GM10847 (cell line): ENCODE data around the gene HMSD.

ENCODE experiments used
- POLR2A ChIP-seq: IDR thresholded peaks from 2 replicates; pipeline ENCODE4 v1.6.1; 2011; ENCODE audit not compliant: insufficient read length; ENCODE audit errors: extremely low read depth

HMSD gene

GRCh38 chr18:63940008-63940407 lies 9.1 kb upstream of the HMSD start:
- no peak for TF ChIP-seq POLR2A

GRCh38 chr18:63947051-63947790 lies 1.9 kb upstream of the HMSD start:
- TF ChIP-seq POLR2A: no peak

- no peak for TF ChIP-seq POLR2A
These were observed 2.2 kb downstream of the HMSD start for GRCh38 chr18:63951302-63951705.

DNA sequence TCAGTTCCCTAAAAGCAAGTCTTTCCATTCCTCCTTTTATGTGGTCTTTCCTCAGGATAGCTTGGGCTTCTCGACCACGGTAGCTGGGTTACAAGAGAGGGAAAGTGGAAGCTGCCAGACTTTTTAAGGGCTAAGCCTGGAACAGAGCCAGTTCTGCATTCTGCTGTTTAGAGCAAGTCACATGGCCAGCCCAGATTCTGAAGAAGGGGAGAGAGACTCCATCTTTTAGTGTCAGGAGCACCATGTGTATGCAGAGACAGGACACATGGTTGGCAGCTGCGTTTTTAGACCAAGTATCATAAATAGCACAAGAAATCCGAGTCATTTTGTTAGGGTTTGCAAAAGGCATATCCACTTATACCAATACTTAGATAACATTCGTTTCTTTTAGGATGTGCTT lies 4.7 kb downstream of the HMSD start:
- no peak for TF ChIP-seq POLR2A

DNA sequence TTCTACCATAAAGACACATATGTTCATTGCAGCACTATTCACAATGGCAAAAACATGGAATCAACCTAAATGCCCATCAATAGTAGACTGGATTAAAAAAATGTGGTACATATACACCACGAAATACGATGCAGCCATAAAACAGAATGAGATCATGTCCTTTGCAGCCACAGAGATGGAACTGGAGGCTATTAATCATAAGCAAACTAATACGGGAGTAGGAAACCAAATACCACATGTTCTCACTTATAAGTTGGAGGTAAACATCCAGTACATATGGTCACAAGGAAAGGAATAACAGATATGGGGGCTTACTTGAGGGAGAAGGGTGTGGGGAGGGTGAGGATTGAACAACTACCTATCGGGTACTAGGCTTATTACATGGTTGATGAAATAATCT lies 7.7 kb downstream of the HMSD start:
- TF ChIP-seq POLR2A: no peak

- no peak for TF ChIP-seq POLR2A
These were observed 11.8 kb downstream of the HMSD start for GRCh38 chr18:63960891-63961290.

DNA sequence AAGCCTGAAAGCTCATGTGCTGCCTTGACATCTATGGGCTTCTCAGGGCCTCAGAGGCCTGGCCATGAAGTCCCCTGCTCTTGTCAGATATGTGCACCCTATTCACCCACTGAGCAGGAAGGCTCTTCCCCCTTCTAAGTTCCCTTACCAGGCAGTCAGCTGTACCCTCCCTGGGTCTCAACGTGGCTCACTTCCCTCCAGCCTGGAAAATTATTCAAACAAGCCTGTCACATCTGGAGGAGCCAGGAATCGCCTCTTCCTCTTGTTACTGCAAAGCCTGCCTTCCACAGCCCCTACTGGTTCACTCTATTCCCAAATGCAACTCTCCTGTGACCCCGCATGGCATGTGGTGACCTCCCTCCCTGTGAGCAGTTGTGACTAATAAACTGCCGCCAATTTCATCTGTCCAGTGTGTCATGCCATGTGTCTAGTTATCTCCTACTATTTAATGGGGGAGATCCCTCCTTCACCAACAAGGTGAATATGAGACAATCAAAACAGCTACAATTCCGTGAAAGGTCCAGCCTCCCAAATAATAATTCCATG lies 12.4 kb downstream of the HMSD start:
- TF ChIP-seq POLR2A: no peak

GRCh38 chr18:63962137-63962536 lies 13.0 kb downstream of the HMSD start:
- no peak for TF ChIP-seq POLR2A

- TF ChIP-seq POLR2A: no peak
These were observed 14.6 kb downstream of the HMSD start for GRCh38 chr18:63963615-63964256.

GRCh38 chr18:63964908-63965307 lies 15.8 kb downstream of the HMSD start:
- TF ChIP-seq POLR2A: no peak

- no peak for TF ChIP-seq POLR2A
These were observed 16.7 kb downstream of the HMSD start for GRCh38 chr18:63965716-63966330.

DNA sequence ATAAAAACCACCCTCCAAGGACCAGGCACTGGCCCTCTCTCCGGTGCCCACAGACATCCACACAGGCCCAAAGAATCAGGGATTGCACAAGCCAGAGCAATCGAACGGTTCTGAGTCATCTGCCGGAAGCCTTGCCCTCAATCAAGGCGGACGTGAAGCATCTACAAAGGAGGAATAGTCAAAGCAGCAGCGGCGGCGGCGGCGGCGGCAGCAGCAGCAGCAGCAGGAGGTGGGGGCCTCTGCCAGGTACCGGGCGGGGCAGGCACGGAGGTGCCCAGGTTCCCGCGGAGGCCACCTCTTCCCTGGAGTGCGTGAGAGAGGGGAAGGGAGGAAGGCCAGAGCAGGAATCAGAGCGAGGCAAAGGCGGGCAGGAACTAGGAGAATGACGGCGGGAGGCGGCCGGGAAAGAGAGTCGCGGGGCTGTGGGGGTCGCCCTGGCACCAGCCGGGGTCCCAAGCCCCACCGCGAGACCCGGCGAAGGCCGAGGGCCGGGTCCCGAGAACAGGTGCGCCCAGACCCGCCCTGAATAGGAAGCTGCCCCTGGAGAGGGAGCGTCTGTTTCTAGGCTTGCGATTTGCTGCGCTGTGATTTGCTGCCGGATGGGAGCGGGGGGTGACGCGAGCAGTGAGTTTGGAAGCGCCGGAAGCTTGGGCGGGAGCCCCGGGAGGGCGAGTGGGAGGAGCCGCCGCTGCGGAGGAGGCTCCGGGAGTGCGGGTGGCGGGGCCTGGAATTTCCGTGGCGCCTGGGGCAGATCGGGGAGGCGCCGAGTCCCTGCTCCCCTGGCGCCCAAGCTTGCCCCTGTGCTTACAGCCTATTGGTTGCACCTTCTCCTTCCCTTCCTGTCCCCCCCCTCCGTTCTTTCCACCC lies 21.1 kb downstream of the HMSD start, which contains the start of gene SERPINB8:
TSS of gene SERPINB8 (plus strand) at position 140 of the 867 bp plus-strand sequence. CDS start 8,228 bp downstream, outside the sequence.
- TF ChIP-seq POLR2A: peak; percentile 62

DNA sequence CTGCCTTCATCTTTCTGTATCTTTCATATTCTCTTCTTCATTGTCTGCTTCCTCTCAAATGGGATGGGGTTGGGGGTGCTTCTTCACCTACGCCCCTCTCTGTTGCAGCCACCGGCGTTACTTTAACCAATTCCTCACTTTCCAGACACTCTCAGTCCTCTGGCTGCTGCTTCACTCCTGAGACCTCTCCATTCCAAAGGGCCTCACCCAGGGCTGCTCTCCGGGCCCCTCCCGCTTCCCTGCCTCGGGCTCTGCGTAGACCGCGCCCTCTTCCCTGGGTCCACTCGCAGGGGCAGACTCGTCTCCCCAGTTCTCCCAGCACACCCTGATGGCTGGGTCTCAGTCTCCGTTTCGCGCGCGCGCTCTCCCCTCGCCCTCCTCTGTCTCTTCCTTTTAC lies 21.7 kb downstream of the HMSD start:
- no peak for TF ChIP-seq POLR2A

DNA sequence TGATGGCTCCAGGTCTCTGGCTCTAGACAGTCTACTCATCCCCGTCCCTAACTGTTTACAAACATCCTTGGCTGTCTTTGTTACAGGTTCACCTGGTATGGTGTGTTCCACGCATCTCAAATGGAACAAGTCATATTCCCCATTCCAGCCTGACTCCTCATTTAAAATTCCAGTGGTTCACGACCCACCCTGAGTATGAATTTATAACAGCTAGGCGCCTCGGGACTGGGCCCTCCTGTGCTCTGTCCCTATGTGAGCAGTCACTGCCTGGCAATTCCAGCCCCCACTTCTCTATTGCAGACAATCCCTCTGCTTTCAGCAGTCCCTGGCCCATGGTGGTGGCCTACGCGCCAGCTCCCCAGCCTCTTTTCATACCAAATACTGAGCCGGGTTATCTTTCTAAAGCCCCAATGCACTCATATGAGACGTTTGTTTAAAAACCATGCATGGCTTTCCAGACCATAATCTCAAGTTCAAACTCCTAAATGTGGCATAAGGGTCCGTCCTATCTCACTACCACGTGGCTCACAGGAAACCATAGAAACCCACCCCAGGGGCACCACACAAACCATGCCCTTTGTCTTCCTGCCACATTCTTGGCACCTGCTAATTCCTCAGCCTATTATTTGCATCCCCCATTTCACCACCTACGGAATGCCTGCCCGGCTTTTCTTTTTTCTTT lies 22.4 kb downstream of the HMSD start:
- TF ChIP-seq POLR2A: no peak
